NCI-H226 (cell line): Measurements from ENCODE around the gene GLP1R.

ENCODE experiments used
- DNase-seq: peaks from one replicate; pipeline ENCODE4 v3.0.0-alpha.2; 2015

GLP1R gene

GRCh38 chr6:39047434-39048327 lies 900 bp upstream of the GLP1R start:
- no peak for DNase-seq

GRCh38 chr6:39049575-39050283 lies 1.1 kb downstream of the GLP1R start:
- no peak for DNase-seq

- DNase-seq, result no peak
Measured at GRCh38 chr6:39050453-39051112, 2.0 kb downstream of the GLP1R start.

GRCh38 chr6:39051399-39052122 lies 3.0 kb downstream of the GLP1R start:
- DNase-seq, result peak; percentile 40

GRCh38 chr6:39053016-39053624 lies 4.5 kb downstream of the GLP1R start:
- DNase-seq, result no peak

GRCh38 chr6:39053854-39054576 lies 5.4 kb downstream of the GLP1R start:
- DNase-seq, result no peak

GRCh38 chr6:39054577-39055142 lies 6.1 kb downstream of the GLP1R start:
- DNase-seq, result no peak

GRCh38 chr6:39055661-39056060 lies 7.1 kb downstream of the GLP1R start:
- no peak for DNase-seq

GRCh38 chr6:39056191-39056590 lies 7.6 kb downstream of the GLP1R start:
- DNase-seq, result no peak

- DNase-seq, result no peak
Measured at GRCh38 chr6:39056681-39057080, 8.1 kb downstream of the GLP1R start.

- DNase-seq, result no peak
Measured at GRCh38 chr6:39057251-39058155, 8.9 kb downstream of the GLP1R start.

- DNase-seq, result no peak
Measured at GRCh38 chr6:39058471-39059147, 10.0 kb downstream of the GLP1R start.

- no peak for DNase-seq
Measured at GRCh38 chr6:39059496-39060310, 11.1 kb downstream of the GLP1R start.

GRCh38 chr6:39060467-39061160 lies 12.0 kb downstream of the GLP1R start:
- no peak for DNase-seq

- no peak for DNase-seq
Measured at GRCh38 chr6:39061182-39061581, 12.6 kb downstream of the GLP1R start.

GRCh38 chr6:39061588-39061987 lies 13.0 kb downstream of the GLP1R start:
- no peak for DNase-seq

- DNase-seq, result no peak
Measured at GRCh38 chr6:39062014-39062740, 13.6 kb downstream of the GLP1R start.
